ENCODE measurements around the gene CEACAM20. TPM values are rescaled to one million over a fixed set of nuclear protein-coding genes. Genes with fewer than 3 reads are reported as not detected.
"Not testable (repeated sequence)": the region's sequence is repeated elsewhere in the genome, so short reads cannot be mapped to it uniquely, and the experiment has no call there.

Gene CEACAM20
- total RNA-seq, 2 donors from 2014 or later: not detected

GRCh38 chr19:44539991-44540390, 10.5 kb upstream of the CEACAM20 start:
- no peaks in the 10 kb centered on the region for H3K4me1 Mint-ChIP-seq
- no peak overlapping the region for H3K27ac Mint-ChIP-seq
- Histone ChIP-seq H3K9me3 (ENCODE audit: control insufficient read depth, low read length) (peaks cover 17% of the 10 kb centered on the region), H3K4me3 (ENCODE audit: low read length) (no peak overlapping the region), H3K9ac (ENCODE audit: extremely low read depth, low read length, poor library complexity, severe bottlenecking) (no peak overlapping the region), H3K4me1 (ENCODE audit: control insufficient read depth, insufficient read depth, low read length) (no peaks in the 10 kb centered on the region), H3K27me3 (ENCODE audit: control insufficient read depth, insufficient read depth, low read length, poor library complexity, severe bottlenecking) (peaks cover 8% of the 10 kb centered on the region), H3K36me3 (ENCODE audit: control insufficient read depth, insufficient read depth, low read length) (no peaks in the 10 kb centered on the region), H3K27ac (ENCODE audit: low read depth, low read length) (no peak overlapping the region)
- TF ChIP-seq CTCF (conservative IDR thresholded peaks at IDR 0.05): no peak
- peaks cover 18% of the 10 kb centered on the region for H3K9me3 Mint-ChIP-seq
- 77 to 94% methylated on average over 5 to 6 of the region's 6 CpGs for WGBS, 2 experiments (ENCODE audit: insufficient coverage in 1 of 2, insufficient read length in 1 of 2)
- H3K36me3 Mint-ChIP-seq (ENCODE audit: low read depth): no peaks in the 10 kb centered on the region
- peaks cover 70% of the 10 kb centered on the region for H3K27me3 Mint-ChIP-seq (ENCODE audit: insufficient read depth)
- DNase-seq: no peak
- no peak overlapping the region for H3K4me3 Mint-ChIP-seq

- Histone ChIP-seq H3K27ac (ENCODE audit: low read depth, low read length) (no peak overlapping the region), H3K9me3 (ENCODE audit: control insufficient read depth, low read length) (peaks cover 24% of the 10 kb centered on the region), H3K27me3 (ENCODE audit: control insufficient read depth, insufficient read depth, low read length, poor library complexity, severe bottlenecking) (peaks cover 8% of the 10 kb centered on the region), H3K4me3 (ENCODE audit: low read length) (no peak overlapping the region), H3K36me3 (ENCODE audit: control insufficient read depth, insufficient read depth, low read length) (no peaks in the 10 kb centered on the region), H3K9ac (ENCODE audit: extremely low read depth, low read length, poor library complexity, severe bottlenecking) (no peak overlapping the region), H3K4me1 (ENCODE audit: control insufficient read depth, insufficient read depth, low read length) (no peaks in the 10 kb centered on the region)
- WGBS, 2 experiments (ENCODE audit: insufficient coverage in 1 of 2, insufficient read length in 1 of 2): 79 to 80% methylated on average over 8 to 11 of the region's 11 CpGs
- Mint-ChIP-seq H3K4me3 (no peak overlapping the region), H3K27ac (no peak overlapping the region), H3K9me3 (peaks cover 20% of the 10 kb centered on the region), H3K4me1 (no peaks in the 10 kb centered on the region), H3K27me3 (ENCODE audit: insufficient read depth) (peaks cover 72% of the 10 kb centered on the region), H3K36me3 (ENCODE audit: low read depth) (no peaks in the 10 kb centered on the region)
- no peak for DNase-seq
- TF ChIP-seq CTCF (conservative IDR thresholded peaks at IDR 0.05): no peak
Measured at GRCh38 chr19:44539236-44539826, 9.9 kb upstream of the CEACAM20 start.

DNA sequence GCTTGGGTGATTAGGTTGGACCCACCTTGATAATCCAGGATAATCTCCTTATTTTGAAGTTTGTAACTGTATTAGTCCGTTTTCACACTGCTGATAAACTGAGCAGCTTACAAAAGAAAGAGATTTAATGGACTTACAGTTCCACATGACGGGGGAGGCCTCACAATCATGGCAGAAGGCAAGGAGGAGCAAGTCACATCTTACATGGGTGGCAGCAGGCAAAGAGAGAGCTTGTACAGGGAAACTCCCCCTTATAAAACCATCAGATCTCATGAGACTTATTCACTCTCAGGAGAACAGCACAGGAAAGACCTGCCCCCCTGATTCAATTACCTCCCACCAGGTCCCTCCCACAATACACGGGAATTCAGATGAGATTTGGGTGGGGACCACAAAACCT, 5.9 kb upstream of the CEACAM20 start:
- H3K4me1 Mint-ChIP-seq; H3K27ac Mint-ChIP-seq; DNase-seq; H3K36me3 Mint-ChIP-seq (ENCODE audit: low read depth); H3K27me3 ChIP-seq (ENCODE audit: control insufficient read depth, insufficient read depth, low read length, poor library complexity, severe bottlenecking); H3K4me3 Mint-ChIP-seq; H3K27ac ChIP-seq (ENCODE audit: low read depth, low read length); H3K4me1 ChIP-seq (ENCODE audit: control insufficient read depth, insufficient read depth, low read length); H3K9ac ChIP-seq (ENCODE audit: extremely low read depth, low read length, poor library complexity, severe bottlenecking); H3K36me3 ChIP-seq (ENCODE audit: control insufficient read depth, insufficient read depth, low read length); H3K4me3 ChIP-seq (ENCODE audit: low read length): not testable (repeated sequence)
- Mint-ChIP-seq H3K27me3 (ENCODE audit: insufficient read depth) (peaks cover 72% of the 10 kb centered on the region), H3K9me3 (peaks cover 20% of the 10 kb centered on the region)
- WGBS, 2 experiments (ENCODE audit: insufficient coverage in 1 of 2, insufficient read length in 1 of 2): 30 to 59% methylated on average over 1 to 3 of the region's 3 CpGs
- peaks cover 24% of the 10 kb centered on the region for H3K9me3 ChIP-seq (ENCODE audit: control insufficient read depth, low read length)

- WGBS, 2 experiments (ENCODE audit: insufficient coverage in 1 of 2, insufficient read length in 1 of 2): 0 to 75% methylated on average over 1 to 5 of the region's 5 CpGs
- Histone ChIP-seq H3K9me3 (ENCODE audit: control insufficient read depth, low read length) (peaks cover 24% of the 10 kb centered on the region), H3K27me3 (ENCODE audit: control insufficient read depth, insufficient read depth, low read length, poor library complexity, severe bottlenecking) (no peaks in the 10 kb centered on the region), H3K4me1 (ENCODE audit: control insufficient read depth, insufficient read depth, low read length) (no peaks in the 10 kb centered on the region), H3K4me3 (ENCODE audit: low read length) (no peak overlapping the region), H3K36me3 (ENCODE audit: control insufficient read depth, insufficient read depth, low read length) (no peaks in the 10 kb centered on the region), H3K27ac (ENCODE audit: low read depth, low read length) (no peak overlapping the region), H3K9ac (ENCODE audit: extremely low read depth, low read length, poor library complexity, severe bottlenecking) (no peak overlapping the region)
- no peak overlapping the region for H3K4me3 Mint-ChIP-seq
- DNase-seq: no peak
- no peak overlapping the region for H3K27ac Mint-ChIP-seq
- no peaks in the 10 kb centered on the region for H3K4me1 Mint-ChIP-seq
- H3K36me3 Mint-ChIP-seq (ENCODE audit: low read depth): no peaks in the 10 kb centered on the region
- peaks cover 66% of the 10 kb centered on the region for H3K27me3 Mint-ChIP-seq (ENCODE audit: insufficient read depth)
- H3K9me3 Mint-ChIP-seq: peaks cover 20% of the 10 kb centered on the region
- no peak for TF ChIP-seq CTCF (conservative IDR thresholded peaks at IDR 0.05)
Measured at GRCh38 chr19:44532819-44533218, 3.3 kb upstream of the CEACAM20 start.

All from endodermal cell (in vitro differentiated cells).